GM10847 (cell line): Measurements from ENCODE around the gene CDADC1.

ENCODE experiments used
- POLR2A ChIP-seq: IDR thresholded peaks from 2 replicates; pipeline ENCODE4 v1.6.1; 2011; ENCODE audit not compliant: insufficient read length; ENCODE audit errors: extremely low read depth

CDADC1 gene

GRCh38 chr13:49315036-49315565, 67.4 kb downstream of the CDADC1 start:
- no peak for TF ChIP-seq POLR2A

- no peak for TF ChIP-seq POLR2A
These were observed 68.2 kb downstream of the CDADC1 start for GRCh38 chr13:49315756-49316482.

GRCh38 chr13:49319551-49319950, 71.8 kb downstream of the CDADC1 start:
- TF ChIP-seq POLR2A, result no peak

GRCh38 chr13:49319951-49320350, 72.2 kb downstream of the CDADC1 start:
- no peak for TF ChIP-seq POLR2A

GRCh38 chr13:49320975-49321374, 73.2 kb downstream of the CDADC1 start:
- no peak for TF ChIP-seq POLR2A

- TF ChIP-seq POLR2A, result no peak
These were observed 75.0 kb downstream of the CDADC1 start for GRCh38 chr13:49322702-49323101.

GRCh38 chr13:49323344-49323743, 75.6 kb downstream of the CDADC1 start:
- TF ChIP-seq POLR2A, result no peak

- no peak for TF ChIP-seq POLR2A
These were observed 78.6 kb downstream of the CDADC1 start for GRCh38 chr13:49326222-49326917.

- TF ChIP-seq POLR2A, result no peak
These were observed 82.3 kb downstream of the CDADC1 start for GRCh38 chr13:49329831-49330545.

- no peak for TF ChIP-seq POLR2A
These were observed 82.8 kb downstream of the CDADC1 start for GRCh38 chr13:49330546-49330864.

- no peak for TF ChIP-seq POLR2A
These were observed 88.9 kb downstream of the CDADC1 start for GRCh38 chr13:49336655-49337054.

GRCh38 chr13:49340161-49340560, 92.4 kb downstream of the CDADC1 start:
- no peak for TF ChIP-seq POLR2A

GRCh38 chr13:49341517-49341916, 93.8 kb downstream of the CDADC1 start:
- no peak for TF ChIP-seq POLR2A

- no peak for TF ChIP-seq POLR2A
These were observed 94.2 kb downstream of the CDADC1 start for GRCh38 chr13:49341941-49342340.

- no peak for TF ChIP-seq POLR2A
These were observed 94.7 kb downstream of the CDADC1 start for GRCh38 chr13:49342454-49342853.
